NCI-H146 treated with DMSO at 0.1 percent for 48 hours (cell line): ENCODE results near the gene TP63.

Source experiments
- DNase-seq: peaks from one replicate; lab custom pipeline; 2025; ENCODE audit not compliant: unreplicated experiment; lab: John Stamatoyannopoulos, UW

The TP63 gene

DNA sequence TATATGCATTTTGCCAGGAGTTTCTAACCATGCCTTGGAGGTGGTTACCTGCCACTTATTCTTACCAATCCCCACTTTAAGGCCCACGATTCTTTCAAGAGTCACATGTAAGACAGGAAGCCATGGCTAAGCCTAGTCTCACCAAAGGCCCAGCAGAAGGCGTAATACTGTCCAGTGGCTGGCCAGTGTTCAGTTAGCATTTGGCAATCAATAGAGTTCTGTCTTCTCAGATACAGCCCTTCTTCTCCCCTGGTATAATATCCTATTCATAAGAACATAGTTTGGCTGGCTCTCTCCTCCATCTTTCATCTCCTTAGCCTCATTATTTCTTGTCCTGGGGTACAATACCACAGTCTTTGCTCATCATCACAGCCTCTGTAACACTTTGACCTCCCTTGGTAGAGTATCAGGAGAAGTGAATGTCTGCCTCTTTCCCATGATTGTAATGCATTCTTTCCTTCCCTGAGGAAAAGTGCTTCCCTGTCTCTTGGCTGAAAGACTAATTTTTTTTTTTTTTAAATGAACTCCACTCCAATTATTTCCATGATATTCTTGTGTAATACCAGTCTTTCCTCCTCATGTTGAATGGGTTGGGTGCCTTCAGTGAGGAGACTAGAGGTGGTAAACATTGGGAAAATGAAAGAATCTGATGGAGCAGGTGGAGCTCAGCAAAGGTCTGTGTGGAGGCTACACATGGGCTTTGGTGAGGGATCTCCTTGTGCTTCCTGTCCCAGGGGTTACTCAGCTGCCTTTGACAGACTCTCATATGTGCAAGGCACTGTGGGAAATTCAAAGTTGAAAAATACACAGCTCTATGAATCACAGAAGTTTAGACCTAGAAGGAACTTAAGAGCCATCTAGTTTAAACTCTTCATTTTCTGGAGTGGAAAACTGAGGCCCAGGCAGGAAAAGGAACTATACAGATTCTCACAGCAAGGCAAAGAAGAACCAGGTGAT, 271.3 kb downstream of the TP63 start:
- DNase-seq = no peak

DNA sequence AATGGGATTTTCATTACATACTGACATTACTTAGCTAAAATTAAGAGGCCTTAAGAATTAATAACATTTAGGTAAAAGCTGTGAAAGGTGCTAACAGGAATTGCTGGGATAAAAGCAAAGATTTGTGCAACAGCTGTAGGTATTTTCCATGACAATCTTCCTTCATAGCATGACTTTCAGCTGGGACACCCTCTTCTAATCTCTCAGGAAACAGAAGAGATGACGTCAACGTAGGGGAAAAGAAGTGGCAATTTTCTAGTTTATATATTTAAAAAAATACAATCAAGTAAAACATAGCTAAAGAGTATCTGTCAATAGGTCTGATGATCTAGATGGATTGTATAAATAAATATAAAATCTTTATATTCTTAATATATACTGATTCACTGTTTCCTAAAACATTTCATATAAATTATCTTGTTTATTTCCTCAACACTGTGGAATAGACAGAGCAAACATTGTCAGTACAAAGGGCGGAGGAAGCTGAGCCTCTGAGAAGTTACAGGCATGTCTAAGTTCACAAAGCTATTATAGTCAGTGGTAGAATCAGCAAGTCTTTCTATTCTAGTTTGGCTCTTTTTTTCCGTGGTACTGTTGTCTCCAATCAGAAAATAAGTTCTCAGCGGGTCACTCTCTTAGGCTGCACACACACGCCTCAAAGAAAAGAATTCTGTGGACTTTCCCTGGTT, 272.5 kb downstream of the TP63 start:
- DNase-seq = no peak

DNA sequence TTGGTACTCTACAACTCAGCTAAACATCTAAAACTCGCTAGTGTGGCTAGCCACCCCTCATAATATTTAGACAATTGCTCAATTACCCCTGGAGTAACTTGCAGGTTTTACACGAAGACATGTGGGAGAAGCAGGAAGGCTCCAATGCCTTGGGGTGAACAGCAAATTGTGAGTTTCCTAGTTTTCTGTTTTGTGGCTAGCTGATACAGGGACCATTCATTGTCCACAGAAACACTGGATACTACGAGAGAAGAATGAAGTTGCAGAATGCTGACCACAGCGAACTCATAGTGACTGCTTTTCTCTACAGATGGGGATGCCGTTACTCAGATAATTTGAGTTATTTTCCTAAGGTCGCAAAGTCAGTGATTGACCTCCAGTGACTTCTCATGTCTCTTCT, 276.6 kb downstream of the TP63 start:
- DNase-seq = no peak

DNA sequence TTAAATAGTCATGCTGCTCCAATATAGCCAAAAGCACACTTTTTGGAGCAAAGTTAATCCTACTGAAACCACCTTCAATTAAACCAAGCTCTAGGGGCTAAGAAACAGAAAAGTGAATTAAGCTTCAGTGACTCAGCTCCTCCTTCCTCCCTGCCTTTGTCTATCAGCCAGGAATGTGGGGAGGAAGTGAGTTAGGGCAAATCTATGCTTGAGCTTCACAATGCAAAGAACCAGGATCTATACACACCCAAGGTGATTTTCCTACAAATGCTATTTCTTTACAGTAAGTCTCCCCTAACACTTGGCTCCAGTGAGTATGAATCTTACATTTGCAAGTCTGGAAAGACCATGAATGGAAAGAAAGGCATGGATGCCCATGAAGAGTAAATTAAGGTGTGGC, 277.5 kb downstream of the TP63 start:
- no peak for DNase-seq

DNA sequence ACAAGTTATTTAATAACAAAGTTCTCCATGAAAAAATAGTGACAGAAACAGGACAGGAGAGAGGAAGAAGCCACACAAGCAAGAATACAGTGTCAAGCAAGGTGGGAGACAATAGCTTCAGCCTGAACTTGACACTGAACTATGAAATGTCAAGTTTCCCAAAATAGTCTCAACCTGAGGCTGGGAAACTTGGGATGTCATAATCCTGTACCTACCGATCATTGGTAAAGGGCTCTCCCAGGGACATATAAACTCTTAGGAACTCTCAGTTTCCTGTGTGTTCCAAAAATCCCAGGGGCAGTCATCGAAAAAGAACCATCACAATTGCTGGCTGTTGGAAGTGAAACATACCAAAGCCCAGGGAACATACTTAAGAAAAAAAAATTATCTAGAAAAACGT, 277.9 kb downstream of the TP63 start:
- DNase-seq = no peak

DNA sequence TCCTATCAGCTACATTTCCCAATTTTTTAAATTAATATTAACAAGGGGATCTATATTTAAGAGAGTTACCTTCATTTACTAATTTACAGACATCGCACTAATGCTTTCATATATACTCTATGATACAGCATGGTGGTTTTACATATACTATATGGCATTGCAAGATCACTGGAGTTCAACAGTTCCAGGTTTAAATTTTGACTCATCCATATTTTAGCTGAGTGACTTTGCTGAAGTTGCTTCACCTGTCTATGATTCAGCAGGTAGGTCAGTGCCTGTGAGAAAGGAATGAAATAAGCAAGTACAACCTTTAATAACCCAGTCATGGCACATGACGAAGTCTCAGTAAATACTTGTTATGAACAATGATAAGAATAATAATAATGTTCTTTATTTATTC, 278.4 kb downstream of the TP63 start:
- DNase-seq = no peak

DNA sequence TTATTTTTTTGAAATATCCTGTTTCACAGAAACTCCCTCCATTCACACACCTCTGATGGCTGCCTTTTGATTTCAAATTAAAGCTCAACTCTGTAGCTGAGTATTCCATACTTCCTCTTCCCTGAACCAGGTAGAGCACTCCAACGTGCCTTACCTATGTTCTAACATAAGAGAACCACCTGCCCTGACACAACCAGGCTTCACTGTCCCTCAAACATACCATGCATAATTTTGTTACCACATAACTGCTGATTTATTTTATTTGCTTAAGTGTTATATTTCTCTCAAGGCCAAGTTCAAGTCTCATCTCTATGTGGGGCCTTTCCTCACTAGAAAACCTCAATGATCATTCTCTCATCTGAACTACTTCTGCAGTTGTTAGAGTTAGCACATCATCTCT, 279.8 kb downstream of the TP63 start:
- DNase-seq = no peak

DNA sequence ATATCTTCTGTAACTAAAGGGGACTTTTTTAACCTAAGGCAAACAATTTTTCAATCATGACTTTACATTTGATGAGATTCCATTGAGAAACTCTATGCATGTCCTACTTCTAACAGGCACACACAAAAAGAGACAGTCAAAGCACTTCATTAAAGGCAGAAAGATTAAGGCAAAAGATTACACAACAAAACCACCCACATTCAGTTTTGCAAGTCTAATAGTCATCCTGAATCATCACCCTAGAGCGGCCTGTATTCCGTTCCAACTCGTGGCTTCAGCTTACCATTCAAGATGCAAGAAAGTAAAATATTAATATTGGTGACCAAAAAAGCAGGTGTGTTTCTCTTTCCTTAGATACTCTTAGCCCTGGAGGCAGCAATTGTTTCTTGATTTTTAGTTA, 283.6 kb downstream of the TP63 start:
- no peak for DNase-seq

DNA sequence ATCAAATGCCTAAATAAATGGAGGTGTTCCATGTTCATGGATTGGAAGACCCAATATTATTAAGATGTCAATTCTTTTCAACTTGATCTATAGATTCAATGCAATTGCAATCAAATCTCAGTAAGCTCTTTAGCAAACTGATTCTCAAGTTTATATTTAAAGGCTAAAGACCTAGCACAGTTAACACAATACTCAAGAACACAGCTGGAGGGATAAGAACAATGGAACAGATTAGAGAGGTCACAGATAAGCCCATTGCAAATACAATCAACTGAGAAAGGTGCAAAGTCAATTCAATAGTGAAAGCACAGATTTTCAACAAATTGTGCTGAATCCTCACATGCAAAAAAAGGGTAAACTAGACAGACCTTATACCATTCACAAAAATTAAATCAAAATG, 290.6 kb downstream of the TP63 start:
- DNase-seq = no peak

DNA sequence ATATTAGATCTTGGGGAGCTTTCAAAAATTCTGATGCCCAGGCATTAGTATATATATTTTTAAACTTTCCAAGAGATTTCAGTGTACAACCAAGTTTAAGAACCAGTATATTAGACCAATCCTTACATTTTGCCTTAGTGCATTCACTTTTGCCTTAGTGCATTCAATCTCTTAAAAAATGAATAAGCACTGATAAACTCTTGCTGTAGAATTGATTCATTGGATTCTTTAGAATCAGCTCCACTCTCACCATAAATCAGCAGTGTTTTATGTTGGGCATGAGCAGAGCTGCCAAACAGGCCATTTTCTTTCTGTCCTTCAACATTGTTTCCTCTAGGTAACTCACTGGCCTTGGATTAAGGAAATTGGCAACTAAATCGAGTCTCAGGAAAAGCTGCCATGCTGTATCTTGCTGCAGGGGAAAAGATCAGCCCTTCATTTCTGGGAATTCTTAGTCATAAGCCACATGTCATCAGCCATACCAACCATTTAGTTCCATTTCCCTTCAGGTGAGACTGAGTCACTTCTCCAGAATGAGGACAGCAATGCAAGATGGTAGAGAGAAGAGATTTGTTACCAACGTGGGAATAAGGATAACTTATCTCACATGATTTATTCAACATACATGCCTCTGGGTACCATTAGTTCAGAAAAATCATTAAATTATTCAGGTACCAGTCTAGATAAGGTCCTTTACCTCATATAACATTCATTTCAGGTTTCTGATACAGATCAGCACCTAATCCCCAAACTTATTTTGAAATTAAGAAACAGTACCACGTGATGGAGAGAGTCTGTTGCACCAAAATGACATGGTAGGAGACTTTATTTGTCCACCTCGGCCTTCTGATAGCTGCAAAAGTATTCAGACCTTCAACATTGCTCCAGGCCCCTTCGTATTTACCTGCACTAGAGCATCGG, 297.0 kb downstream of the TP63 start:
- DNase-seq = no peak

DNA sequence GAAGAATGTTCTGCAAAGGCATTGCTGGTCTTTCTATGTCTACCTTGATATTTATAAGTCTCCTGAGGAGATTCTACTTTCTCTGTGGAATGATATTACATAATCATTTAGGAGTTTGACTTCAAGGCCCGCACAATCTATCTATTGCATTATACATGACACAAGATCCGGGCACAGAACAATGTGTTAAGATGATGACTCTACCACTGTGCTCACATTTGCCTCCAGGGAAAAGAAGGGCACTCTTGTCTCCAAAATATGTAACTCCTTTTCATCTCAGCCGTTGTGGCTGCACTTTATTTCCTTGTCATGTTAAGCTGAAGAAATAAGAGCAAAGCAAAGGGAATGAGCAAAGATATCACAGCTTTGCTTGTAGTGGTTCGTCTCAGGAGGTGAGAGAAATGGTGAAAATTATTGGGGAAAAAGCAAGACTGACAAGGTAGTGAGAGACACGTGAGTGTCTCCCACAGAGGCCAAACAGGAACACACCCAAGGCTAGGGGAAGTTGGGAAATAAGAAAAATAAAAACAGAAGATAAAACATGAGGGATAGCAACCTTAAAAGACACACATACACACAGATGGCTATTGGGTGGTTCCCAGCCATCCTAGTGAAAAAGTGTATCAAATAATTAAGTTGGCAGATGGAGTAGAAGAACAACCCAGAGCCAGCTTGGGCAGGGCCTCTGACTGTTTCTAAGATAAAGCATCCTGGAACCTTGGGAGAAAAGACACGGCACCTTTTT, 305.2 kb downstream of the TP63 start:
- DNase-seq = no peak

DNA sequence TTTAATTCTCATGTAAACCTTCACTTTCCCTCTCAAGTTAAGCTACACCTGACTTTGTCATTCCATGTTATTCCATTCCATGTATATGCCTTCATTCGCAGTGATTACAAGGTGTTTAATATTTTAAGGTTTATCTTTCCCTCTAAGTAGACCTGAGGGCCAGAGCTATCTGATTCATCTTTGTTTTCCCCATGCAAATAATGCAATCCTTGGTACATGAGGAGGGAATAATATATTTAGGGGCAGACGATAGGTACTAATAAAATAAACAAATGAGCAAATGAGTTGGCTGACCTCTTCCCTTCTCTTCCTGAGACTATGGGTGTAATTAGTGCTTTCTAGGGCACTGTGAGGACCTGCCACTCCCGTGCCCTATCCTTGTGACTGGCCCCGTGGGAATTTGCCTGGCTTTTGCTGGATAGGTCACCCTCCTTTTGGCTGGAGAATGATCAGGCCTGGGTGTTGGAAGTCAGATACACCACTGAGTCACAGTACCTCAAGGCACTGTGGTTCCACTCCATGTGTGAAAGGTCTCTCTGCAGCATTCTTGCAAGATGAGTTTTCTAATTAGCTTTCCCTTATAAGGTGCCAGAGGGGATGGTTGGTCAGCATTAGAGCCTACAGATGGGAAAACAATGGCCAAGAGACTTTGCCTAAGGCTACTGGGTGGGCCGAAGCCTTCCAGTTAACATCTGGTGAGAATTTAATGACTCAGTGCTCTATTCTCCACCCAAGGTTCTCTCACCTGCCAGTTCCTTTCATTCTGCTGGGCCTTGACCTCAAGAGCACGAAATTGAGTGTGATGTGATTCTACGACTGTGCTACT, 306.3 kb downstream of the TP63 start:
- peak; percentile 18 for DNase-seq

DNA sequence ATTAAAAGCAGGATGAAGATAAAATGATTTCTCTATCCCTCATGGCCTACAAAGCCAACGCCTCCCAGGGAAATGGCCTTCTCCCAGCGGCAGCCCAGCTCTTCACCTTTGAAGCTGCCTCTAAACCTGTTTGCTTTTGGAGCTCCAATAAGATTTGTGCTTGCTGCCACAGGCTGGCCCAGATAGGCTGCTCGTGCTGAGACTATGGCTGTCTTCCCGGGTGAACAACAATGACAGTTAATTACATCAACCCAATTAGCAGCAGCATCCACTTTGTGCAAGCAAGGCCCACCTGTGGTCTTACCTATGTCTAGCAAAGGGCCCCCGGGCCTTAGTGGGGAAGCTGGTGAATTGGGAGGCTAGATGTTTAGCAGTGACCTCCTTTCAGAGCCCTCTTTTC, 309.9 kb downstream of the TP63 start:
- peak; percentile 100 for DNase-seq

DNA sequence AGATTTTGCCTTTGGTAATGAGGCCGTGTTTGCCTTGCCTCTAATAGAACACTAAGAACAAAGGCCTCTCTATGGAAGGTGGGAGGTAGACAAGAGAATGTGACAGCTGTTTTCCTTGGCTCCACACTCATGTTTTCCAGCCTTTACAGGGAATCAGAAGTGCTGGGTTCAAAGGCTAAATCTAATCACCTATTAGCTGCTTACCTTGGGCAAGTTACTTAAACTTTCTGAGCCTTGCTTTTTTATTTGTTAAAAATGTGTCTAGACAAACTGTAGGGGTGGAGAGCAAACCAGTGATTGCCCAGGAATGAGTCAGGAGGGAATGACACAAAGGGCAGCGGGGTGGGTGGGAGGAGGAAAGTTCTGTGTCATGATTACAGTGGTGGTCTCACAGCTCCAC, 310.5 kb downstream of the TP63 start:
- DNase-seq = no peak

DNA sequence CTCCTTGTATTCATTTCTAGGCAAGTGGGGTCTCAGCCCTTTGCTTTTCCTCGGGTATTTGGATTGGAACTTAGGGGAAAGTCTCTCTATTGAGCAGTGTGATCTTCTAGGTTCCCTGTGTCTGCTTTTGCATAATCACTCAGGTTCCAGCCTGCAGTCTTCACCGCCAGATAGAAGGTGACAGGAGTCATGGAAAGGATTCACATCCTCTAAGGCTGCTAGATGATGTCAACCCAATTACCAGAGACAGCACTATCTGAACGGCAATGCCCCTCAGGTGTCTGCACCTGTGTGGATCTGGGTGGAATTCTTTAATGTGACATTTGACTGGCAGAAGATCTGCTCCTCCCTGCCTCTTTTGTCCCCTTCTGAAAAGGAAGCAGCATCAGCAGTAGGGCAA, 311.8 kb downstream of the TP63 start:
- peak; percentile 91 for DNase-seq

DNA sequence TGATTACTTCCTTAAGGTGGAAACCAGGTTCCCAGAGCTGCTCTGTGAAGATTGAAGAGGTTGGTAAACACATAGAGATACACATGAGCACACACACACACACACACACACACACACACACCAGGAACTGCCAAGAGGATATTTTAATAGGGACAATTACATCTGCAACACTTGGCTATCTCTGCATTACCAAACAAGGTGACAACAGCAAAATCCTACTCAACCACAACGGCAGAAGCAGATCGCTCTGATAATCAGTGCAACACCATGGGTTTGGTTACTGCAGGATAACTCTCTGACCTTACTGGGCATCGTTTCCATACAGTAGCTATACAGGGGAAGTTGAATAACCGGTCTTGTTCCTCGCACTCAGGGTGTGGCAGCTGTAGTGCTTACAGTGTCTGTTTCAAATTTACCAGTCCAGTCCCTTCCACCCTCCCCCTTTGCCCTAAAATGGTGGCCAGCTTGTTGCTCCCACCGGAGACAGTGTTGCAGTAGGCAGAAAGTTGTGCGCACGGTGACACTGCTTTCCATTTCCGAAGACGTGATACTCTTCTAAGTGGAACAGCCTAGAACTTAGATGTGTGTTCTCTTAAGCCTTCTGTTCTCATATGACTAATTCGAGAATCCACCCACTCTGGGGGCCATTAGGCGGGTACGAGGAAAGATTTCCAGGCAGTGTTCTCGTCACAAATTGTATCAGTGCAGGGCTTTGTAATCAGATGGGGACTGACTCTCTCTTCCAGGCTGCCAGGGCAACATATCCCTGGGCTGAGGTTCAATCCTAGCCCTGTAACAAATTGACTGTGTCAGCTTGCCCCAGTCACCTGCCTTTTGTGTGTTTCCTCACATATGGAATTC, 313.3 kb downstream of the TP63 start:
- DNase-seq = no peak

DNA sequence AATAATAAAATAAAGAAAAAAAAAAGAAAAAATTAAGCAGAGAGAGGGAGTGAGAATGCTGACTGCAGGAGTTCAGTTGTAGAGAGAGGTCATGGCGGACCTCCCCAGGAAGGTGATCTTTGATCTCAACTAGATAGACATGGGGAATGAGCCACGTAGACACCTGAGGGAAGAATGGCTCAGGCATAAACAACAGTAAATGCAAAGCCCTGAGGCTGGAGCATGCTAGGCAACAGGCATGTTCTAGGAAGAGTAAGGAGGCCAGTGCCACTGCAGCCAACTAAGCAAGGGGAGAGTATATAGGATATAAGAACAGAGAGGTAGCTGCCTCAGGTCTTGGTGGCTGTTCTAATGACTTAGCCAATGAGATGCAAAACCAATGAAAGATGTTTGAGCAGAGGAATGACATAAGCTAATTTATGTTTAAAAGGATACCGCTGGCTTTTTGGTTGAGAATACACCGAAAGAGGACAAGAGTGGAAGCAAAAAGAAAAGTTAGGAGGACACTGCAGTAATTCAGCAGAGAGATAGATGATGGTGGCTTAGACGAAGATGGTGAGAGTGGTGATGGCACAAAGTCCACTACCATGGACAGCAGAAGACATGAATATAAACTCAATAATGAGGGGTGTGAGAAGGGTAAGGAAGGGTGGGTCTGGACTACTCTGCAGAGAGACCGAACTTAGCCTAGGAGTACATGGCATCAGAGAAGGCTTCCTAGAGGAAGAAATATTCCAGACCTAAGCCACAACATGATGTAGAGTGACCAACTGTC, 314.9 kb downstream of the TP63 start:
- DNase-seq = no peak
